PC-3 (cell line): ENCODE measurements around the gene ADCY5. TPM values are rescaled to one million over a fixed set of nuclear protein-coding genes. Genes with fewer than 3 reads are reported as not detected.

ENCODE experiments used
- ATAC-seq: fragments of 200-7000 bp; cut with Tn5 transposase; 2 replicates; pipeline ENCODE4 v1.9.1; 2020; ENCODE audit warnings: mild to moderate bottlenecking, moderate library complexity
- BruUV-seq: library from RNA; stranded (reverse); fragments of 400-500 nt; replicated peaks from 2 replicates; lab custom pipeline; 2021; lab: Mats Ljungman, UMichigan
- CTCF ChIA-PET: fragments of 300-600 bp; sonication (Branson Sonifier 250); formaldehyde crosslinking; loops from one replicate; lab custom pipeline; 2022; ENCODE audit warnings: antibody characterized with exemption; lab: Charles Lee
- POLR2A ChIA-PET: fragments of 300-600 bp; sonication (Branson Sonifier 250); formaldehyde crosslinking; loops from one replicate; lab custom pipeline; 2022; ENCODE audit warnings: antibody characterized with exemption; ENCODE audit not compliant: unreplicated experiment; lab: Charles Lee
- DNase-seq: peaks from one replicate; pipeline ENCODE4 v3.0.0-alpha.2; 2015
- H2AFZ ChIP-seq: fragments of 300-600 bp; sonication (generic); 2 replicates; pipeline ENCODE4 v1.6.0; 2016; ENCODE audit warnings: antibody characterized with exemption, low read length
- H3F3A ChIP-seq: fragments of 300-600 bp; sonication (generic); one replicate; pipeline ENCODE4 v1.6.0; 2017; ENCODE audit warnings: antibody characterized with exemption, low read length, control low read depth, mild to moderate bottlenecking; ENCODE audit not compliant: unreplicated experiment
- H3K27ac ChIP-seq: fragments of 300-600 bp; sonication (generic); 2 replicates; pipeline ENCODE4 v1.5.1; 2016; ENCODE audit warnings: mild to moderate bottlenecking, low read length
- H3K27me3 ChIP-seq: fragments of 300-600 bp; sonication (generic); 2 replicates; pipeline ENCODE4 v1.6.1; 2016; ENCODE audit warnings: low read length, mixed read lengths
- H3K36me3 ChIP-seq: fragments of 300-600 bp; sonication (generic); 2 replicates; pipeline ENCODE4 v1.6.1; 2016; ENCODE audit warnings: low read depth, mixed run types, low read length, mixed read lengths
- H3K4me1 ChIP-seq: fragments of 300-600 bp; sonication (generic); 2 replicates; pipeline ENCODE4 v1.5.1; 2016; ENCODE audit warnings: low read length; ENCODE audit not compliant: insufficient read depth
- H3K4me2 ChIP-seq: fragments of 300-600 bp; sonication (generic); 2 replicates; pipeline ENCODE4 v1.6.0; 2016; ENCODE audit warnings: low read length
- H3K4me3 ChIP-seq: fragments of 300-600 bp; sonication (generic); 2 replicates; pipeline ENCODE4 v1.5.1; 2016; ENCODE audit warnings: mild to moderate bottlenecking, low read length, mixed read lengths
- H3K79me2 ChIP-seq: fragments of 300-600 bp; sonication (generic); 2 replicates; pipeline ENCODE4 v1.6.1; 2017; ENCODE audit warnings: low read length, mixed read lengths
- H3K9ac ChIP-seq: fragments of 300-600 bp; sonication (generic); 2 replicates; pipeline ENCODE4 v1.6.0; 2016; ENCODE audit warnings: mild to moderate bottlenecking, low read length
- H3K9me2 ChIP-seq: fragments of 300-600 bp; sonication (generic); replicated peaks from 2 replicates; pipeline ENCODE4 v1.6.1; 2016; ENCODE audit warnings: mixed run types, low read length, mixed read lengths
- H3K9me3 ChIP-seq: fragments of 300-600 bp; sonication (generic); 2 replicates; pipeline ENCODE4 v1.6.1; 2016; ENCODE audit warnings: low read length, mixed read lengths
- H4K20me1 ChIP-seq: fragments of 300-600 bp; sonication (generic); 2 replicates; pipeline ENCODE4 v1.6.1; 2016; ENCODE audit warnings: low read length, mixed read lengths
- EZH2 ChIP-seq: fragments of 300-600 bp; sonication (generic); IDR thresholded peaks from one replicate; pipeline ENCODE4 v1.6.1; 2017; ENCODE audit warnings: antibody characterized with exemption, mild to moderate bottlenecking, low read length; ENCODE audit not compliant: unreplicated experiment
- EZH2phosphoT487 ChIP-seq: fragments of 300-600 bp; sonication (generic); IDR thresholded peaks from 2 replicates; pipeline ENCODE4 v1.6.1; 2018; ENCODE audit warnings: mild to moderate bottlenecking, antibody characterized with exemption, low read length, borderline replicate concordance
- intact Hi-C: fragments of 100-400 bp; cut with micrococcal nuclease; formaldehyde crosslinking; loops from 2 replicates; pipeline ENCODE4 v1.9.0; 2023
- total RNA-seq: library from RNA; depleted of rRNA; stranded (reverse); fragments of >200 nt; gene quantifications from 2 replicates; pipeline ENCODE4 v1.2.3, GENCODE V29; 2014
- TF ChIP-seq, protein P1 (sequence below): fragments of 300-600 bp; sonication (generic); conservative IDR thresholded peaks from 2 replicates; pipeline ENCODE4 v1.5.1; 2017; ENCODE audit warnings: antibody characterized with exemption, low read depth, mild to moderate bottlenecking, low read length

The ADCY5 gene
- total RNA-seq, 1 experiment from 2014 or later, result not detected

DNA sequence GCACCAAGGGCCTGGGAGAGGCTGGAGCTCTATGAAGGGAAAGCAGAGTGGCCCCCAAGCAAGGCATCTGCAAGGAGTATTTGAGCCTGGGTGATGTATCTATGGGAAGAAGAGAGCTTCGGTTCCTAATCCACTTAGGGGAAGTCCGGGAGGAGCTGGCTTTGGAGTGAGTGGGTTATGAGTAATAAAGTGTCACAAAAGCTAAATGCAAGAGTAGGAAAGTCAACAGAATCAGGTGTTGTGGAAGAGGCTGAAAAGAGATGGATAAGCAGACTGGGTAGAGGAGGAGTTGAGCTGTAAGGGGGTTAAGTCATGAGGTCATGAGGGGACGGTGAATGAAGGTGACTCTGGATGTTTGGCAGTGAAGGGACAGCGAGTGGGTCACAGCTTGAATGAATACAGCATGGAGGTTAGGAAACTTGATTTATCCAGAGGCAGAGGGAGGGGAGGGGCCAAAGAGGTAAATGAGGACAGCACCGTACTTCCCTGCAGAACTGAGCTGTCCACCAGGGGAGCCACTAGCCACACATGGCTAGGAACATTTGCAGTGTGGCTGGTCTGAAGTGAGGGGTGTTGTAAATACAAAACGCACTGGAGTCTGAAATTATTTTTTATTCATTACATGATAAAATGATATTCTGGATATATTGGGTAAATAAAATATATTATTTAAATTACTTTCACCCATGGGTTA, 83.3 kb downstream of the ADCY5 start:
- Histone ChIP-seq H3K4me2 (peak overlapping the region; percentile 19), H4K20me1 (no peaks in the 10 kb centered on the region), H3K9me3 (no peaks in the 10 kb centered on the region), H3K4me1 (peaks cover 8% of the 10 kb centered on the region; the same call in 1 of the 2 replicates), H3K79me2 (no peaks in the 10 kb centered on the region), H2AFZ (no peak overlapping the region; the same call in 1 of the 2 replicates), H3K9ac (no peak overlapping the region), H3K36me3 (no peaks in the 10 kb centered on the region), H3K27ac (no peak overlapping the region), H3K9me2 (no peaks in the 10 kb centered on the region), H3K4me3 (no peak overlapping the region), H3F3A (no peaks in the 10 kb centered on the region), H3K27me3 (peaks cover 33% of the 10 kb centered on the region)
- POLR2A ChIA-PET, result no interaction called here
- CTCF ChIA-PET, result interaction anchor here (1.0 kb wide), 1 partner anchor 124 kb away, joined by 4 read pairs; no protein-coding TSS in a partner anchor
- intact Hi-C loops, result no loop called here
- no peak for TF ChIP-seq EZH2phosphoT487
- TF ChIP-seq, protein P1, sequence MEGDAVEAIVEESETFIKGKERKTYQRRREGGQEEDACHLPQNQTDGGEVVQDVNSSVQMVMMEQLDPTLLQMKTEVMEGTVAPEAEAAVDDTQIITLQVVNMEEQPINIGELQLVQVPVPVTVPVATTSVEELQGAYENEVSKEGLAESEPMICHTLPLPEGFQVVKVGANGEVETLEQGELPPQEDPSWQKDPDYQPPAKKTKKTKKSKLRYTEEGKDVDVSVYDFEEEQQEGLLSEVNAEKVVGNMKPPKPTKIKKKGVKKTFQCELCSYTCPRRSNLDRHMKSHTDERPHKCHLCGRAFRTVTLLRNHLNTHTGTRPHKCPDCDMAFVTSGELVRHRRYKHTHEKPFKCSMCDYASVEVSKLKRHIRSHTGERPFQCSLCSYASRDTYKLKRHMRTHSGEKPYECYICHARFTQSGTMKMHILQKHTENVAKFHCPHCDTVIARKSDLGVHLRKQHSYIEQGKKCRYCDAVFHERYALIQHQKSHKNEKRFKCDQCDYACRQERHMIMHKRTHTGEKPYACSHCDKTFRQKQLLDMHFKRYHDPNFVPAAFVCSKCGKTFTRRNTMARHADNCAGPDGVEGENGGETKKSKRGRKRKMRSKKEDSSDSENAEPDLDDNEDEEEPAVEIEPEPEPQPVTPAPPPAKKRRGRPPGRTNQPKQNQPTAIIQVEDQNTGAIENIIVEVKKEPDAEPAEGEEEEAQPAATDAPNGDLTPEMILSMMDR, result peak; percentile 73
- TF ChIP-seq EZH2, result no peak
- DNase-seq (peak; percentile 75), ATAC-seq (peak; percentile 88)
- no TSS peak for BruUV-seq

- Histone ChIP-seq H3K9me3 (no peaks in the 10 kb centered on the region), H3F3A (no peaks in the 10 kb centered on the region), H3K9ac (no peak overlapping the region), H3K27me3 (peaks cover 44% of the 10 kb centered on the region), H3K9me2 (no peaks in the 10 kb centered on the region), H3K27ac (no peak overlapping the region), H3K36me3 (no peaks in the 10 kb centered on the region), H3K4me1 (peaks cover 8% of the 10 kb centered on the region; the same call in 1 of the 2 replicates), H3K4me2 (no peak overlapping the region), H3K4me3 (no peak overlapping the region), H2AFZ (no peak overlapping the region), H4K20me1 (no peaks in the 10 kb centered on the region), H3K79me2 (no peaks in the 10 kb centered on the region)
- ChIA-PET CTCF (interaction anchor here (0.7 kb wide), 1 partner anchor 17 kb away, joined by 4 read pairs; no protein-coding TSS in a partner anchor), POLR2A (no interaction called here)
- no peak for TF ChIP-seq EZH2
- TF ChIP-seq, protein P1, result 0 out of 2 replicates have a peak, but pooled peaks have one; percentile 10
- no peak for ATAC-seq
- intact Hi-C loops, result no loop called here
- no peak for DNase-seq
- BruUV-seq, result no TSS peak
Measured at GRCh38 chr3:123361071-123361470, 87.8 kb downstream of the ADCY5 start.

DNA sequence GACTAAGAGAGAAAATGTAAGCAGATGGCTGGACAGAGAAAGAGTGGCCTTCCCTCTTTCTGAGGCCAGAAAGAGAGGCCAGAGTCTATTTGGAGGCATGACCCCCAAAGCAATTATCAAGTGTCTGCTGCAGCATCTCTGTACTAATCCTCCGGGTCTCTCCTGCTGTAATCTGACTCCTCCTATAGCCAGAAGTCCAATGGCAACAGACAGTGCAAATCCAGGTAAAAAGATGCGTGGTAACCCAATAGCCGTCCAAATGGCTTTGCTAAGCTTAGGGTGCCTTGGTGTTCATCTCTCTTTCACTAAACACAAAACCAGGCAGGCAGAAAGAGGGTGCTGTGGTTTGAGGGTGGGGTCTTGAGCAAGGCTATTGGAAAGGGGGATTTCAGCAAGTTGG, 91.6 kb downstream of the ADCY5 start:
- Histone ChIP-seq H4K20me1 (no peaks in the 10 kb centered on the region), H3K9me3 (no peaks in the 10 kb centered on the region), H3F3A (no peaks in the 10 kb centered on the region), H3K27ac (no peak overlapping the region), H3K9me2 (no peaks in the 10 kb centered on the region), H3K4me3 (no peak overlapping the region), H3K27me3 (peaks cover 26% of the 10 kb centered on the region), H3K9ac (no peak overlapping the region), H3K4me2 (no peak overlapping the region), H3K36me3 (no peaks in the 10 kb centered on the region), H2AFZ (no peak overlapping the region), H3K4me1 (peaks cover 5% of the 10 kb centered on the region; the same call in 1 of the 2 replicates), H3K79me2 (no peaks in the 10 kb centered on the region)
- CTCF ChIA-PET, result no interaction called here
- BruUV-seq, result no TSS peak
- ATAC-seq (no peak), DNase-seq (no peak)
- TF ChIP-seq, protein P1, result no peak
- TF ChIP-seq EZH2phosphoT487 (no peak), EZH2 (no peak)
- intact Hi-C loops, result no loop called here
- POLR2A ChIA-PET, result interaction anchor here (0.6 kb wide), 1 partner anchor 973 kb away, joined by 4 read pairs; the partner anchor contains the start of gene FAM162A
